Transverse colon (tissue), 3 donors: ENCODE measurements around the gene PARN.

ENCODE experiments used
- CTCF ChIP-seq, 5 experiments: fragments of 200-600 bp in 3 of 5; fragments of 450-650 bp in 2 of 5; sonication (generic) in 3 of 5; IDR thresholded peaks; 1 replicate in 2 of 5; 2 replicates in 3 of 5; pipeline ENCODE4 v1.5.1; 2016 to 2017; ENCODE audit warnings: antibody characterized with exemption in 5 of 5, inconsistent platforms in 3 of 5, mild to moderate bottlenecking in 2 of 5, moderate library complexity in 1 of 5
- POLR2A ChIP-seq: fragments of 450-650 bp; IDR thresholded peaks from one replicate; pipeline ENCODE4 v1.6.1; 2016; ENCODE audit warnings: antibody characterized with exemption, mild to moderate bottlenecking, moderate library complexity

DNA sequence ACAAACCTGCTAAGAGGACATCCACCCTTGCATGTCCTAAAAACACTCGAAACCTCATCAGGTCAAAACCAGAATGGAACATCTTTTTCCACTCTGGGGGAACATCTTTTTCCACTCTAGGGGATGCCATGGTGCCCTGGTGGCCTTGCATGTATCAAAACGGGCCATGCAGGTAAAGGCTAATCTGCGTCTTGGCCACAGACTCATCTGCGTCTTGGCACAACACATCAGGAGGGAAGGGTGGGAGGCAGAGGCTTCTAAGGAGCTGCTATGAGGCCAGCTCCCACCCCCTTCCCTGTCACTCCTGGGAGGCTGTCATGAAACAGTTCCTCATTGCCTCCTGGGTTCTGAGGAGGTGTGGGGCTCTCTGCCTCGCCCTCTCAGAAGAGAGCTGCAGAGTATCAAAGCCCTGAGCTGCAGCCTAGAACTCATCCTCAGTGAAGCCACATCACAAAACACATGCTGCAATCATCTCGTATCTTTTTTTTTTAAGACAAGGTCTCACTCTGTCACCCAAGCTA is 27.6 kb downstream of the PARN start:
- TF ChIP-seq POLR2A (no peak), CTCF (IDR thresholded peaks at IDR 0.05) (no peak)
